Thyroid gland (tissue), 4 donors: Measurements from ENCODE around the gene CDYL. TPM values are rescaled to one million over a fixed set of nuclear protein-coding genes. Genes with fewer than 3 reads are reported as not detected.
A peak's percentile ranks its signal among the peaks of the same experiment; 100 is the strongest.

Experiments used
- DNase-seq, 2 donors: peaks; one replicate each; pipeline ENCODE4 v3.0.0-alpha.2; 2019
- H3K27ac ChIP-seq, 3 donors: fragments of 200-600 bp; sonication (generic); 1 replicate in 2 of 3; 2 replicates in 1 of 3; pipeline ENCODE4 v1.5.1; 2016 to 2019; ENCODE audit warnings: mild to moderate bottlenecking in 1 of 3, moderate library complexity in 1 of 3
- H3K27me3 ChIP-seq: fragments of 200-600 bp; sonication (generic); one replicate; pipeline ENCODE4 v1.5.1; 2019
- H3K36me3 ChIP-seq, 2 donors: fragments of 200-600 bp; sonication (generic); one replicate each; pipeline ENCODE4 v1.5.1; 2016 to 2019
- H3K4me1 ChIP-seq, 2 donors: fragments of 200-600 bp; sonication (generic); one replicate each; pipeline ENCODE4 v1.5.1; 2017 to 2019
- H3K4me3 ChIP-seq, 3 donors: fragments of 200-600 bp; sonication (generic); replicated peaks in 1 of 3; 1 replicate in 2 of 3; 2 replicates in 1 of 3; pipeline ENCODE4 v1.5.1; 2016; ENCODE audit warnings: mild to moderate bottlenecking in 1 of 3
- H3K9me3 ChIP-seq: fragments of 200-600 bp; sonication (generic); one replicate; pipeline ENCODE4 v1.5.1; 2017
- CTCF ChIP-seq, 6 experiments: fragments of 200-600 bp in 3 of 6; fragments of 450-650 bp in 3 of 6; sonication (generic) in 3 of 6; IDR thresholded peaks; one replicate each; pipeline ENCODE4 v1.5.1; 2016 to 2019; ENCODE audit warnings: antibody characterized with exemption in 6 of 6, mild to moderate bottlenecking in 2 of 6, inconsistent platforms in 1 of 6, moderate library complexity in 1 of 6
- POLR2A ChIP-seq, 2 donors: fragments of 450-650 bp; IDR thresholded peaks; one replicate each; pipeline ENCODE4 v1.6.1; 2017; ENCODE audit warnings: antibody characterized with exemption in 2 of 2, mild to moderate bottlenecking in 2 of 2, moderate library complexity in 1 of 2
- WGBS, 2 donors: methylation state at CpG; one replicate each; pipeline ENCODE4 v1.1.5; 2017; 5-methylcytosine and 5-hydroxymethylcytosine counted together
- intact Hi-C: fragments of 100-400 bp; cut with DNase I; formaldehyde crosslinking; loops from one replicate; pipeline ENCODE4 v1.15.1; 2023
- total RNA-seq, 4 donors: library from RNA; depleted of rRNA; stranded (reverse); fragments of >200 nt; gene quantifications; one replicate each; pipeline ENCODE4 v1.2.3, GENCODE V29; 2016

The CDYL gene
- total RNA-seq, 4 donors from 2014 or later, result 22.6 to 61.4 (median 43.7) TPM

GRCh38 chr6:4802312-4802935 lies 26.2 kb downstream of the CDYL start:
- Histone ChIP-seq H3K9me3 (no peaks in the 10 kb centered on the region), H3K4me3 (no peak overlapping the region), H3K27me3 (no peaks in the 10 kb centered on the region), H3K36me3 (no peaks in the 10 kb centered on the region), H3K4me1 (peaks cover 10 to 14% of the 10 kb centered on the region in 2 donors), H3K27ac (no peak overlapping the region)
- 92 to 93% methylated on average over 4 of the region's 4 CpGs for WGBS, 2 donors
- TF ChIP-seq POLR2A (IDR thresholded peaks at IDR 0.05) (no peak), CTCF (IDR thresholded peaks at IDR 0.05) (no peak)
- intact Hi-C loops, result no loop called here
- no peak for DNase-seq

DNA sequence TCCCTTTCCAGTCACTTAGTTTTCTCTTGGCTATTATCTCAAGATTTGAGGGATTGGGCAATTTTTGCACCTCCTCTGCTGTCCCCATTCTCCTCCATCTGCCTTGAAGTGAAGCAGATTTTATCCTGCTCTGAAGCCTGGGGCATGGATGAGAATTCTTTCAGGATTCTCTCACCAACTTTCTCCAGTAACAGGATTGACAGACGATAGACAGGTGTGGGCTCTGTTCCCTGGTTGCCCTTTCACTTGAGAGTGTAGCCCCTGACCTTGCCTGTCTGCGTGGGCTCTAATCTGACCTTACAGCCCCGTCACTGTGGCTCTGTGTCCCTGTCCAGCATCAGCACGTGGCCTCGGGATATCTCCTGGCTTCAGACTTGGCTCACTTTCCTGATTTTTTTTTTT lies 27.1 kb downstream of the CDYL start:
- Histone ChIP-seq H3K4me3 (no peak overlapping the region), H3K4me1 (peaks cover 10 to 14% of the 10 kb centered on the region in 2 donors), H3K9me3 (no peaks in the 10 kb centered on the region), H3K27me3 (no peaks in the 10 kb centered on the region), H3K27ac (no peak overlapping the region), H3K36me3 (no peaks in the 10 kb centered on the region)
- no peak for TF ChIP-seq POLR2A (IDR thresholded peaks at IDR 0.05)
- no peak for TF ChIP-seq CTCF (IDR thresholded peaks at IDR 0.05)
- DNase-seq, result no peak
- 75 to 80% methylated on average over 5 of the region's 5 CpGs for WGBS, 2 donors
- intact Hi-C loops, result no loop called here

GRCh38 chr6:4804095-4804494 lies 27.9 kb downstream of the CDYL start:
- Histone ChIP-seq H3K27ac (no peak overlapping the region), H3K36me3 (no peaks in the 10 kb centered on the region), H3K4me1 (peaks cover 10 to 14% of the 10 kb centered on the region in 2 donors), H3K9me3 (no peaks in the 10 kb centered on the region), H3K4me3 (no peak overlapping the region), H3K27me3 (no peaks in the 10 kb centered on the region)
- no peak for DNase-seq
- no peak for TF ChIP-seq CTCF (IDR thresholded peaks at IDR 0.05)
- TF ChIP-seq POLR2A (IDR thresholded peaks at IDR 0.05), result no peak
- intact Hi-C loops, result no loop called here
- 86 to 91% methylated on average over 6 of the region's 6 CpGs for WGBS, 2 donors

- TF ChIP-seq CTCF (IDR thresholded peaks at IDR 0.05) (peak in 4 of 6 experiments; percentile 38 to 77 (median 62)), POLR2A (IDR thresholded peaks at IDR 0.05) (no peak)
- WGBS, 2 donors, result 68 to 76% methylated on average over 18 of the region's 18 CpGs
- Histone ChIP-seq H3K4me3 (no peak overlapping the region), H3K9me3 (no peaks in the 10 kb centered on the region), H3K27me3 (no peaks in the 10 kb centered on the region), H3K4me1 (peaks cover 10 to 14% of the 10 kb centered on the region in 2 donors), H3K36me3 (no peaks in the 10 kb centered on the region), H3K27ac (no peak overlapping the region)
- DNase-seq, result peak; percentile 64 to 69
- intact Hi-C loops, result no loop called here
Measured at GRCh38 chr6:4805553-4806336, 29.5 kb downstream of the CDYL start.

- Histone ChIP-seq H3K9me3 (no peaks in the 10 kb centered on the region), H3K4me3 (no peak overlapping the region), H3K36me3 (no peaks in the 10 kb centered on the region), H3K4me1 (peaks cover 12 to 19% of the 10 kb centered on the region in 2 donors), H3K27me3 (no peaks in the 10 kb centered on the region), H3K27ac (no peak overlapping the region)
- 68 to 71% methylated on average over 7 of the region's 7 CpGs for WGBS, 2 donors
- intact Hi-C loops, result no loop called here
- TF ChIP-seq POLR2A (IDR thresholded peaks at IDR 0.05), result no peak
- no peak for TF ChIP-seq CTCF (IDR thresholded peaks at IDR 0.05)
- no peak for DNase-seq
Measured at GRCh38 chr6:4806337-4806725, 30.1 kb downstream of the CDYL start.
